ENCODE data around the gene FREY1. TPM values are rescaled to one million over a fixed set of nuclear protein-coding genes. Genes with fewer than 3 reads are reported as not detected.

FREY1 gene
- total RNA-seq, 1 donor from 2014 or later = 1.3 TPM

DNA sequence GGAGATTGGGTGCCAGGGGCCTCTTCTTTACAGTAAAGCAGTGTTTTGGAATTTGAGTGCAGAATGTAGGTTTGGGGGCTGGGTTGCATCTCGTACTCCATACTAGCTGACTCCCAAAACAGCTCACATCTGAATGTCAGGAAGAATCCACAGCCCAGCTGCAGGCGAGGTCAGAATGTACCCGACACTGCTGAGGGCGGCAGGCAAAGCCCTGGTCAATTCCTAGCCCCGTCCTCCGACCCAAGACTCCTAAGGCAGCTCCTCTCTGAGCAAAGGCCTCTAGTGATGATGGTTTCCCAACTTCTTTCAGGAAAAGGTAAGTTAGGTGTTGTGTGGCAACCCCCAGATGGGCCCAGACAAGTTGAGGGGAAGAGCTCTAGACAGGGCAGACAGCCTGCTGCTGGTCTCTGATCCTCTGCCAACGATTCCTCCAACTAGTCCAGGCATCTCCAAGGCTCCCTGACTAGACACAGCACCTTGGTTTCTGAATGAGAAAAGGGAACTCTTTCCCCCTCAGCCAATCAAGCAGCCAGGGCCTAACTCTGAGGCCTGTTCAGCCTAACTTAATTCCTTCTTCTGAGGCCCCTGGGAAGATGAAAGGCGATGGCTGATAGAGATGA is 24.0 kb upstream of the FREY1 start:
- DNase-seq (ENCODE audit: low read depth) = peak; percentile 97

DNA sequence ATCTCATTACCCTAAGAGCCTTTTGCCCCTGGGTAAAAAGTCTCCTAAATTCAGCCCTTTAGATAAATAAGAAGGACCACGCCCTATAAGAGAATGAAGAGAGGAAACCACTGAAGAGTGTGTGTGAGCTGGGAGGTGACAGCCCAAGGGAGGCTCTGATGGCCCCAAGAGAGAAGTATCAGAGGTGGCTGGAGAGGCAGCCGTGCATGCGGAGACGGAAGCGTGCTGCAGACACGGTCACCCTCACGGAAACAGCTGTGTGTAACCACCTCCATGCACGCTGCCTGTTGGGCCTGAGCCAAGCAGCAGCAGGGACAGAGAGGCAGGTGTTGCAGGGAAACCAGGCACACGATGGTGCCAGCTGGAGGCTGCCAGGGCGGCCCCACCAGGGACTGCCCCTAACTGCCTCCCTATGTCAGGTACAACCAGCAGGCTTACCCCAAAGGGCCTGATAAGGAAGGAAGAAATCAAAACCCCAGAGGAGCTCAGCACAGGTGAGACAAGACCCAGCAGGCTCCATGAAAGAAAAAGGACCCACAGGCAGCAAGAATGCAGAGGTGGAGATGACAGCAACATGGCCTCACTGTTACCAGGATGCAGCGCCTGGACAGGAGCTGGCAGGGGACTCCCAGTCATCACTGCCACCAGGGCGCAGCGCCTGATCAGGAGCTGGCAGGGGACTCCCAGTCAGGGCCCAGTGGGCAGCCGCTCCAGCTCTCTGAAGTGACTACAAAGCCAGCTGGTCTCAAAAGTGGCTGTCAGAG is 23.1 kb upstream of the FREY1 start:
- no peaks in the 10 kb centered on the region for H3K27me3 ChIP-seq (ENCODE audit: control insufficient read depth, insufficient read depth, low read length)
- H3K4me3 ChIP-seq (ENCODE audit: low read depth, low read length) = no peak overlapping the region
- TF ChIP-seq, protein P1, sequence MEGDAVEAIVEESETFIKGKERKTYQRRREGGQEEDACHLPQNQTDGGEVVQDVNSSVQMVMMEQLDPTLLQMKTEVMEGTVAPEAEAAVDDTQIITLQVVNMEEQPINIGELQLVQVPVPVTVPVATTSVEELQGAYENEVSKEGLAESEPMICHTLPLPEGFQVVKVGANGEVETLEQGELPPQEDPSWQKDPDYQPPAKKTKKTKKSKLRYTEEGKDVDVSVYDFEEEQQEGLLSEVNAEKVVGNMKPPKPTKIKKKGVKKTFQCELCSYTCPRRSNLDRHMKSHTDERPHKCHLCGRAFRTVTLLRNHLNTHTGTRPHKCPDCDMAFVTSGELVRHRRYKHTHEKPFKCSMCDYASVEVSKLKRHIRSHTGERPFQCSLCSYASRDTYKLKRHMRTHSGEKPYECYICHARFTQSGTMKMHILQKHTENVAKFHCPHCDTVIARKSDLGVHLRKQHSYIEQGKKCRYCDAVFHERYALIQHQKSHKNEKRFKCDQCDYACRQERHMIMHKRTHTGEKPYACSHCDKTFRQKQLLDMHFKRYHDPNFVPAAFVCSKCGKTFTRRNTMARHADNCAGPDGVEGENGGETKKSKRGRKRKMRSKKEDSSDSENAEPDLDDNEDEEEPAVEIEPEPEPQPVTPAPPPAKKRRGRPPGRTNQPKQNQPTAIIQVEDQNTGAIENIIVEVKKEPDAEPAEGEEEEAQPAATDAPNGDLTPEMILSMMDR (IDR thresholded peaks at IDR 0.05; ENCODE audit: insufficient read depth, low read length, severe bottlenecking) = no peak
- peak; percentile 60 for FAIRE-seq
- peak; percentile 53 for DNase-seq (ENCODE audit: low read depth)
- peaks cover 3% of the 10 kb centered on the region for H3K36me3 ChIP-seq (ENCODE audit: control insufficient read depth, insufficient read depth, low read length)

More for the DNA sequence above, 24.0 kb upstream of the FREY1 start:
- Histone ChIP-seq H3K4me3 (ENCODE audit: low read depth, low read length) (no peak overlapping the region), H3K36me3 (ENCODE audit: control insufficient read depth, insufficient read depth, low read length) (peaks cover 3% of the 10 kb centered on the region), H3K27me3 (ENCODE audit: control insufficient read depth, insufficient read depth, low read length) (no peaks in the 10 kb centered on the region)
- FAIRE-seq = peak; percentile 88
- TF ChIP-seq, protein P1 (IDR thresholded peaks at IDR 0.05; ENCODE audit: insufficient read depth, low read length, severe bottlenecking) = no peak

DNA sequence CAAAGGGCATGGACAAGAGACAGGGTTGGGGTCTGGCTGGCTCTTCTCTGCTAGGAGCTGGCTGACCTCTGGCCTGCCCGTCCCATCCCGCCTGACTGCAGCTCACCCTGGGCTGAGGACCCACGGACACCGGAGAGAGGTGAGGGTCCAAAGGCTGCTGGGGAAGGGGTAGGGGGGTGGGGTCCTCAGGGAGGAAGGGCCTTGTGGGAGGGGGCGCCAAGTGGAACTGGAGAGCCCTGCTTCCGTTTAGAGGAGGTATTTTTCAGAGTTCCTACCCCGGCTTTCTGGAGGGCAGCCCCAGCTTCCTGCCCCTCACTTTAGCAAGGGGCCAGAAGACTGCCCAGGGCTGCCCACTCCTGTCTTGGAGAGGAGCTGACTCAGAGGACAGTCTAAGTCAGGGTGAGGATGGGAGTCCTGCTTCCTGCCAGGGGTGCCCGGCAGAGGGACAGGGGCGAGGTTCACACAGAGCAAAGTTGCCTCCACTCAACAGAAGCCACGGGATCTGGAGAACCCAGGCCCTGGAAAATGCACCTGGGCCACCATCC is 22.5 kb upstream of the FREY1 start:
- FAIRE-seq (no peak), DNase-seq (ENCODE audit: low read depth) (peak; percentile 53)
- Histone ChIP-seq H3K36me3 (ENCODE audit: control insufficient read depth, insufficient read depth, low read length) (peaks cover 1% of the 10 kb centered on the region), H3K27me3 (ENCODE audit: control insufficient read depth, insufficient read depth, low read length) (no peaks in the 10 kb centered on the region), H3K4me3 (ENCODE audit: low read depth, low read length) (no peak overlapping the region)
- TF ChIP-seq, protein P1 (IDR thresholded peaks at IDR 0.05; ENCODE audit: insufficient read depth, low read length, severe bottlenecking) = no peak

DNA sequence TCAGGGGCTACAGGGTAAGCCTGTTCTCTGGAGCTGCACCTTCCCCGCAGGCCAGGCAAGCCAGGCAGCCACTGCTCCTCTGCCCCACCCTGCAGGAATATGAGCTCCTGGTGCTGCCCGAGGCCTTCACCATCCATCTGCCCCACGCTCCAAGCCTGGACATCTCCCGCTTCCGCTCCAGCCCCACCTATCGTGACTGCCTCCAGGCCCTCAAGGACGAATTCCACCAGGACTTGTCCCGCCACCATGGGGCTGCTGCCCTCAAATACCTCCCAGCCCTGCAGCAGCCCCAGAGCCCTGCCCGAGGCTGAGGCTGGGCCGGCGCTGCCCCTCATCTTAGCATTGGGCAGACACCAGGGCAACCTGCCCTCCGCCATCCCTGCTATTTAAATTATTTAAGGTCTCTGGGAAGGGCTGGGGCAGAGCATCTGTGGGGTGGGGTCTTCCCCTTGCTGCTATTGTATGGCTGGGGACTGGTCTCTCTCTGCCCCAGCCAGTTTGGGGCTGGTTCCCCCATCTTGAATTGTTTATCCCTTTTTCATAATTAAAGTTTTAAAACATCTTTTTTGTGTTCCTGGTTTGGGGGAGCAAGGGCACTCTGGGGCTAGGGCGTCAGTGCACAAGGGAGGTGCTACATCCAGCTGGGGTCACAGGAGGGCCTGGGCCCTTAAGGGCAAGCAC is 21.6 kb upstream of the FREY1 start:
- no peaks in the 10 kb centered on the region for H3K36me3 ChIP-seq (ENCODE audit: control insufficient read depth, insufficient read depth, low read length)
- no peak overlapping the region for H3K4me3 ChIP-seq (ENCODE audit: low read depth, low read length)
- TF ChIP-seq, protein P1 (IDR thresholded peaks at IDR 0.05; ENCODE audit: insufficient read depth, low read length, severe bottlenecking) = no peak
- no peak for DNase-seq (ENCODE audit: low read depth)
- no peak for FAIRE-seq
- H3K27me3 ChIP-seq (ENCODE audit: control insufficient read depth, insufficient read depth, low read length) = no peaks in the 10 kb centered on the region

DNA sequence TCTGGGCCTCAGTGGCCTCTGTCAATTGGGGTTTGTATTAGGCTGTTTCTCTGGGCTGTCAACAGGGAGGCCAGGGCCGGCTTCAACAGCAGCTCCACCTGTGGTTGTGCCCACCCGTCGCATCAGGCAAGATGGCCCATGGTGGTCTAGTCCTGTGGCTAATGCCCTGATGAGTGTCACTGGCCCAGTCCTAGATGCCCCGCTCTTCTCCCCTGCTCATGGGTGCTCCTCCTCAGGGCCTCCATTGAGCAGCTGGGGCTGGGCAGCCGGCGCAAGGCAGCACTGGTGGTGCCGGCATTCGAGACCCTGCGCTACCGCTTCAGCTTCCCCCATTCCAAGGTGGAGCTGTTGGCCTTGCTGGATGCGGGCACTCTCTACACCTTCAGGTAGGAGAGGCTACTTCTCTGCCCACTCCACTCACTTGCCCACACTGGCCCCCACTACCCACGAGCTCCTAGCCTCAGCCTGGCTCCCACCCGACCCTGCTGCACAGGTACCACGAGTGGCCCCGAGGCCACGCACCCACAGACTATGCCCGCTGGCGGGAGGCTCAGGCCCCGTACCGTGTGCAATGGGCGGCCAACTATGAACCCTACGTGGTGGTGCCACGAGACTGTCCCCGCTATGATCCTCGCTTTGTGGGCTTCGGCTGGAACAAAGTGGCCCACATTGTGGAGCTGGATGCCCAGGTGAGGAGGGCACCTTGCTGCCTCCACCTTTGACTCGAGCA is 20.8 kb upstream of the FREY1 start:
- Histone ChIP-seq H3K27me3 (ENCODE audit: control insufficient read depth, insufficient read depth, low read length) (no peaks in the 10 kb centered on the region), H3K4me3 (ENCODE audit: low read depth, low read length) (no peak overlapping the region), H3K36me3 (ENCODE audit: control insufficient read depth, insufficient read depth, low read length) (no peaks in the 10 kb centered on the region)
- FAIRE-seq (no peak), DNase-seq (ENCODE audit: low read depth) (no peak)
- TF ChIP-seq, protein P1 (IDR thresholded peaks at IDR 0.05; ENCODE audit: insufficient read depth, low read length, severe bottlenecking) = no peak
